Activated naive CD8-positive, alpha-beta T cell treated with anti-CD3 and anti-CD28 coated beads, Interleukin-2, amount 50 U/mL, for 16 hours (primary cell): ENCODE results near the gene USE1.

Source experiments
- DNase-seq: peaks from one replicate; pipeline ENCODE4 v3.0.0-alpha.2; 2020; ENCODE audit warnings: low read depth, low spot score

Gene USE1

GRCh38 chr19:17235971-17236777, 21.0 kb downstream of the USE1 start:
- DNase-seq: no peak

GRCh38 chr19:17236811-17237543, 21.8 kb downstream of the USE1 start:
- DNase-seq: no peak

GRCh38 chr19:17237747-17238706, 22.9 kb downstream of the USE1 start:
- DNase-seq: no peak

GRCh38 chr19:17240062-17240752, 25.1 kb downstream of the USE1 start:
- no peak for DNase-seq

GRCh38 chr19:17240826-17241399, 25.8 kb downstream of the USE1 start:
- DNase-seq: no peak

GRCh38 chr19:17242431-17243208, 27.5 kb downstream of the USE1 start:
- no peak for DNase-seq

GRCh38 chr19:17243211-17243829, 28.2 kb downstream of the USE1 start:
- no peak for DNase-seq

GRCh38 chr19:17243830-17244617, 28.9 kb downstream of the USE1 start:
- no peak for DNase-seq

- no peak for DNase-seq
Measured at GRCh38 chr19:17244618-17245534, 29.7 kb downstream of the USE1 start.

GRCh38 chr19:17245535-17245984, 30.4 kb downstream of the USE1 start, which contains the start of gene NR2F6:
NR2F6 (minus strand) TSS chr19:17245919; CDS start chr19:17245220, 699 bp downstream.
- no peak for DNase-seq

GRCh38 chr19:17246681-17247425, 31.7 kb downstream of the USE1 start:
- DNase-seq: no peak

GRCh38 chr19:17248011-17248776, 33.0 kb downstream of the USE1 start:
- no peak for DNase-seq

- DNase-seq: no peak
Measured at GRCh38 chr19:17249887-17250548, 34.9 kb downstream of the USE1 start.

- no peak for DNase-seq
Measured at GRCh38 chr19:17254636-17255035, 39.5 kb downstream of the USE1 start.

- DNase-seq: no peak
Measured at GRCh38 chr19:17255150-17255621, 40.0 kb downstream of the USE1 start.
